Mesodermal cell (in vitro differentiated cells): ENCODE data around the gene C10orf120.

Experiments
- H3K27ac ChIP-seq: 2 replicates; pipeline ENCODE4 v1.7.0; 2013; ENCODE audit warnings: mild to moderate bottlenecking, low read depth, low read length, moderate library complexity; ENCODE audit not compliant: severe bottlenecking
- H3K36me3 ChIP-seq: 2 replicates; pipeline ENCODE4 v1.7.1; 2013; ENCODE audit warnings: mild to moderate bottlenecking, low read length, moderate library complexity; ENCODE audit not compliant: control insufficient read depth, insufficient read depth
- H3K4me1 ChIP-seq: one replicate; pipeline ENCODE4 v1.7.1; 2013; ENCODE audit warnings: mild to moderate bottlenecking, low read length; ENCODE audit not compliant: insufficient read depth, control insufficient read depth, poor library complexity, severe bottlenecking
- H3K4me3 ChIP-seq: 2 replicates; pipeline ENCODE4 v1.7.0; 2013; ENCODE audit warnings: low read length, control low read depth, mild to moderate bottlenecking; ENCODE audit not compliant: insufficient read depth, poor library complexity, severe bottlenecking; ENCODE audit errors: extremely low read depth
- H3K9me3 ChIP-seq: 2 replicates; pipeline ENCODE4 v1.7.1; 2013; ENCODE audit warnings: mild to moderate bottlenecking, low read length, moderate library complexity; ENCODE audit not compliant: control insufficient read depth
- WGBS, 2 experiments: methylation state at CpG; one replicate each; pipeline ENCODE4 v1.1.5; 2013; ENCODE audit warnings: missing lambda C conversion rate in 2 of 2; ENCODE audit not compliant: insufficient coverage in 2 of 2; 5-methylcytosine and 5-hydroxymethylcytosine counted together

C10orf120 gene

GRCh38 chr10:122725768-122726167 is 26.1 kb upstream of the C10orf120 start:
- Histone ChIP-seq H3K4me3 (no peak overlapping the region), H3K4me1 (no peaks in the 10 kb centered on the region), H3K9me3 (no peaks in the 10 kb centered on the region), H3K27ac (no peak overlapping the region), H3K36me3 (no peaks in the 10 kb centered on the region)
- WGBS, 2 experiments, result 76 to 85% methylated on average over 2 to 5 of the region's 5 CpGs

GRCh38 chr10:122725006-122725405 is 25.4 kb upstream of the C10orf120 start:
- no peaks in the 10 kb centered on the region for H3K4me1 ChIP-seq

GRCh38 chr10:122721111-122721510 is 21.5 kb upstream of the C10orf120 start:
- no peak overlapping the region for H3K27ac ChIP-seq
- 89% methylated on average over 2 of the region's 3 CpGs; no CpG with 5 or more reads in 1 of the 2 experiments for WGBS, 2 experiments

More at GRCh38 chr10:122725006-122725405, 25.4 kb upstream of the C10orf120 start:
- 88 to 95% methylated on average over 1 of the region's 1 CpG for WGBS, 2 experiments
- no peak overlapping the region for H3K27ac ChIP-seq
- H3K9me3 ChIP-seq, result no peaks in the 10 kb centered on the region
- H3K4me3 ChIP-seq, result no peak overlapping the region
- no peaks in the 10 kb centered on the region for H3K36me3 ChIP-seq

GRCh38 chr10:122716025-122716424 is 16.4 kb upstream of the C10orf120 start:
- H3K36me3 ChIP-seq, result no peaks in the 10 kb centered on the region
- no peaks in the 10 kb centered on the region for H3K9me3 ChIP-seq
- WGBS, 2 experiments, result 80% methylated on average over 1 of the region's 2 CpGs; no CpG with 5 or more reads in 1 of the 2 experiments
- no peak overlapping the region for H3K4me3 ChIP-seq
- H3K27ac ChIP-seq, result no peak overlapping the region
- no peaks in the 10 kb centered on the region for H3K4me1 ChIP-seq

More at GRCh38 chr10:122721111-122721510, 21.5 kb upstream of the C10orf120 start:
- Histone ChIP-seq H3K4me3 (no peak overlapping the region), H3K4me1 (no peaks in the 10 kb centered on the region), H3K9me3 (no peaks in the 10 kb centered on the region), H3K36me3 (no peaks in the 10 kb centered on the region)

- Histone ChIP-seq H3K4me1 (no peaks in the 10 kb centered on the region), H3K36me3 (no peaks in the 10 kb centered on the region), H3K9me3 (no peaks in the 10 kb centered on the region), H3K27ac (no peak overlapping the region), H3K4me3 (no peak overlapping the region)
- 89% methylated on average over 5 to 6 of the region's 9 CpGs for WGBS, 2 experiments
Measured at GRCh38 chr10:122715576-122715975, 15.9 kb upstream of the C10orf120 start.

GRCh38 chr10:122713091-122713885 is 13.6 kb upstream of the C10orf120 start:
- Histone ChIP-seq H3K27ac (no peak overlapping the region), H3K9me3 (no peaks in the 10 kb centered on the region), H3K36me3 (no peaks in the 10 kb centered on the region), H3K4me3 (no peak overlapping the region), H3K4me1 (no peaks in the 10 kb centered on the region)
- 78% methylated on average over 3 of the region's 7 CpGs for WGBS, 2 experiments

GRCh38 chr10:122710576-122710975 is 10.9 kb upstream of the C10orf120 start:
- Histone ChIP-seq H3K4me1 (no peaks in the 10 kb centered on the region), H3K9me3 (no peaks in the 10 kb centered on the region), H3K27ac (no peak overlapping the region), H3K36me3 (no peaks in the 10 kb centered on the region), H3K4me3 (no peak overlapping the region)
- WGBS, 2 experiments, result 100% methylated on average over 1 of the region's 1 CpG; no CpG with 5 or more reads in 1 of the 2 experiments

GRCh38 chr10:122709971-122710370 is 10.3 kb upstream of the C10orf120 start:
- Histone ChIP-seq H3K9me3 (no peaks in the 10 kb centered on the region), H3K36me3 (no peaks in the 10 kb centered on the region), H3K4me1 (no peaks in the 10 kb centered on the region), H3K27ac (no peak overlapping the region), H3K4me3 (no peak overlapping the region)
- 65 to 75% methylated on average over 2 to 4 of the region's 4 CpGs for WGBS, 2 experiments

- 82 to 85% methylated on average over 7 of the region's 9 CpGs for WGBS, 2 experiments
Measured at GRCh38 chr10:122707535-122707934, 7.9 kb upstream of the C10orf120 start.

GRCh38 chr10:122706947-122707346 is 7.3 kb upstream of the C10orf120 start:
- WGBS, 2 experiments, result no CpG with 5 or more reads among the region's 4 CpGs
- H3K27ac ChIP-seq, result no peak overlapping the region
- H3K4me1 ChIP-seq, result no peaks in the 10 kb centered on the region
- H3K36me3 ChIP-seq, result no peaks in the 10 kb centered on the region
- H3K4me3 ChIP-seq, result no peak overlapping the region
- H3K9me3 ChIP-seq, result no peaks in the 10 kb centered on the region

More at GRCh38 chr10:122707535-122707934, 7.9 kb upstream of the C10orf120 start:
- Histone ChIP-seq H3K4me3 (no peak overlapping the region), H3K36me3 (no peaks in the 10 kb centered on the region), H3K27ac (no peak overlapping the region), H3K4me1 (no peaks in the 10 kb centered on the region), H3K9me3 (no peaks in the 10 kb centered on the region)

- no peaks in the 10 kb centered on the region for H3K36me3 ChIP-seq
- no peak overlapping the region for H3K27ac ChIP-seq
- no peaks in the 10 kb centered on the region for H3K9me3 ChIP-seq
- 100% methylated on average over 1 of the region's 2 CpGs; no CpG with 5 or more reads in 1 of the 2 experiments for WGBS, 2 experiments
- H3K4me1 ChIP-seq, result no peaks in the 10 kb centered on the region
- H3K4me3 ChIP-seq, result no peak overlapping the region
Measured at GRCh38 chr10:122706467-122706866, 6.8 kb upstream of the C10orf120 start.
